ENCODE measurements around the gene RAD21L1.

RAD21L1 gene

DNA sequence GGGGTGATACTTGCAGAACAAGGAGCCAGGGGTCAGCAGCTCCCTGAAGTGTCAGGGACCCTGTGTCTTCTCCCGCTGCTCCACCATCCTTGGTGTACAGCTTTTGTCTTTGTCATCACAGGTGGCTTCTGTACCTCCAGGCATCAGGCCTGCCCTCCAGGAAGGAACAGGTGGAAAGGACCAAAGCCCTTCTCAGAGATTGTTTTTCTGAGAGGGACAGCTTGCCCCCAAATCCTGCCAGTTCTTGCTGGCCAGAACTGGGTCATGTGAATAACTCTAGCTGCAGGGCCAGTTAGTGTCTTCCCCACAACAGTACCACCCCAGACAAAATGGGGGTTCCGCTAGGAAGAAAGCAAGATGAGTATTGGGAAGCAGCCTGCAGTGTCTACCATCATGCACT is 71.6 kb downstream of the RAD21L1 start:
- no peak for DNase-seq

DNA sequence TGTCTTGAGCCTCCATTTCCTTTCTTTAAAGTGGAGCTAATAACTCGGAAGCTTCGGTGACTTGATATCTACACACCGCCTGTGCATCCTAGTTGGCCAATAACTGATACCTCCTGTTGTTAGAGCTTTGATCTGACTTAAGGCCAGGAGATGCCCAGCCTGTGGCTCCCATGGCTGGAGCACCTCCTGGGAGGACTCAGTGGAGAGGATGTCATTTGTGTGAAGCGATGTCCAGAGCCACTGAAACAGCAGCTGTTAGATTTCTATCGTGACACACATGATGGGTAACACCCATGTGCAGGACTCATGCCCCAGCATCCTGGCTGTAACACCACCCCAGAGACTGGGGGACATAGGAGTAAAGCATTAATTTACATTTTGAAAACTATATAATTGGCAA is 72.3 kb downstream of the RAD21L1 start:
- DNase-seq = no peak

DNA sequence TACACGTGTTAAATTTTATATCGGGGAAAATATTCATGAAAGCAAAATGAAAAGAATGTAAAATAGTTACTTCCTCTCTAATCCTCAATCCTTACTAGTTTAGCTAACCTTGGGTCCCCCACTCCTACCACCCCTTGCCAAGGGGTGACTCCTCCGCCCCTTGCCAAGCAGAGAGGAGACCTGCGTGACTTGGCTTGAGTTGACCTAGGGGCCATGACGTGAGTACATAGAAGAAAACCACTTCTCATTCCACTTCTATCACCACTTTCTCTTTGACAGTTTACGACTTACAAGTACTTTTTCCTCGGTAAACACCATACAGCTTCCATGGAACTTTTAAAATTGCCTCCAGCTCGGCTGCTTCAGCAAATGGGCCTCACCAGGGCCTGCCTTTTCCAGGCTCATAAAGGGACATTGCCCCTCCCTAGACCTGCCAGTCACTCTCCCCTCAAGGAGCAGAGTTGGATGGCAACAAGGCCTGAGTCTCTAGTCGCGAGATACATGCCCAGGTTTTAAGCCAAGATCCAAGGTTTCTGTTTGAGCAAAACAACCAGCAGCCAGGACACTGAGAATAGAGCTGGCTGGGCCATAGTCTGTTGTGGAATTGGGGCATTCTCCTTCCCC is 73.2 kb downstream of the RAD21L1 start:
- DNase-seq = no peak

GRCh38 chr20:1299522-1299921 is 73.7 kb downstream of the RAD21L1 start:
- peak; percentile 40 for DNase-seq

DNA sequence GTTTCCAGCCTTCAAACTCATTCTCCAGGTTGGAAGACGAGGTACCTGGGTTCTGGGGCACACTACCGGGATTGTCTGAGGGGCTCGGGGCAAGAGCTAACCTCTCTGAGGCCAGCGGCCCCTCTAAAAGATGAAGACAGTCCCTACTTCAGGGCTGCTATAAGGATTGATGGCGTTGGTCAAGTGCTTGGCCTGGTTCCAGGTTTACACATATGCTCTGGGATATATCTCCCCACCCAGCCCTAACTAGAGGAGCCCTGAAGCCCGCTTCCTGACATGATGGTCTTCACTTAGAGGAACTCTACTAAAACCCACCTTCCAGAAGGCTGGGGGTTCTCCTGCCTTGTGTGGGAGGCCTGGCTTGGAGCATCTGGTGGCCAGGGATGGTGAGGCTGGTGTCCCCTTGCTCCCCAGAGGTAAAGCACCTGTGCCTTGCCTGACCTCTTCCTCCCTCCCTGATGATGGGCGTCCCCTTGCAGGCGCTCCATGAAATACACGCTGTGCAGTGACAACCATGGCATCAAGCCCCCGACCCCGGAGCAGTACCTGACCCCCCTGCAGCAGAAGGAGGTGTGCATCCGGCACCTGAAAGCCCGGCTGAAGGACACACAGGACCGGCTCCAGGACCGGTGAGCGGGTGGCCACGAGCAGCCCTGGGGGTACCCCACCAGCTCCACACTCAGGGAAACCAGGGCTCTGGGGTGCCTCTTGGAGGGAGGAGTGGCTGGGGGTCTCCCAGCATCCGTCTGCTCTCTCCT is 74.4 kb downstream of the RAD21L1 start:
- DNase-seq = no peak

GRCh38 chr20:1301031-1301529 is 75.2 kb downstream of the RAD21L1 start:
- peak; percentile 80 for DNase-seq

- DNase-seq = peak; percentile 35
These were observed 77.1 kb downstream of the RAD21L1 start for GRCh38 chr20:1302685-1303541.

GRCh38 chr20:1304710-1305515 is 79.1 kb downstream of the RAD21L1 start:
- no peak for DNase-seq

Data from activated CD4-positive, alpha-beta T cell treated with anti-CD3 and anti-CD28 coated beads, Interleukin-2, amount 50 U/mL, for 16 hours (primary cell).